ENCODE measurements around the gene ADARB2.

DNA sequence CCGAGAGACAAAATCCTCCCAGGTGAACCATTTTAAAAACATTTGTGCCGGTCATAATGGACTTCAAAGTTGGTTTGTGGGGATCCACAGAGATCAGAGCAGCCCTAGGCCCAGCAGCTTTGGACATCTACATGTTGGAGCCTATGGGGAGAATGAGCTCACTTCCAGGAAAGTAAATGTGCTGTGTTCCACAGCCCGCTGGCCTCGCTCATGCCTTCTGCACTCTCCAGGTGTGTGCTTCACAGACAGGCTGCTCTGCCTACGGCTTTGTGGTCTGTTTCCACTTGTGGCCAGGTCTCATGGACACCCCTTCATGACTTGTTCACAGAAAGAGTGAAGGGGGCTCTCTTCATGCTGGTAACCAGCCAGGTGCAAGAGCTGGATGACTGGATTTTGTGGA lies 141.6 kb downstream of the ADARB2 start:
- TF ChIP-seq SUZ12 (IDR thresholded peaks at IDR 0.05) (no peak), LEF1 (IDR thresholded peaks at IDR 0.05; ENCODE audit: borderline replicate concordance) (no peak), SP1 (IDR thresholded peaks at IDR 0.05) (no peak), ELF4 (IDR thresholded peaks at IDR 0.05) (no peak), PKNOX1 (IDR thresholded peaks at IDR 0.05) (no peak), FOXM1 (IDR thresholded peaks at IDR 0.05; ENCODE audit: borderline replicate concordance) (no peak), FOXA1 (IDR thresholded peaks at IDR 0.05) (no peak), NFRKB (IDR thresholded peaks at IDR 0.05) (no peak), HDGF (IDR thresholded peaks at IDR 0.05; ENCODE audit: borderline replicate concordance) (no peak), ZNF384 (IDR thresholded peaks at IDR 0.05) (no peak), FOXK2 (IDR thresholded peaks at IDR 0.05) (no peak)

Measured in HEK293T (cell line).